SK-N-SH (cell line): Measurements from ENCODE around the gene MT1X.

Experiments
- EP300 ChIP-seq, 2 experiments: IDR thresholded peaks; 2 replicates each; pipeline versions ENCODE4 v1.4.0 to v1.6.1; 2012; ENCODE audit warnings: borderline replicate concordance in 1 of 2, low read depth in 1 of 2, low read length in 1 of 2
- FOXJ3 ChIP-seq: sonication (generic); formaldehyde crosslinking; IDR thresholded peaks from 2 replicates; pipeline ENCODE4 v1.5.1; 2020; ENCODE audit warnings: mild to moderate bottlenecking, missing genetic modification reagents
- MXI1 ChIP-seq: IDR thresholded peaks from 2 replicates; pipeline ENCODE4 v1.6.1; 2012; ENCODE audit warnings: mild to moderate bottlenecking, low read depth, low read length, improper control_type of control experiment
- POLR2AphosphoS5 ChIP-seq: IDR thresholded peaks from 2 replicates; pipeline ENCODE4 v1.6.1; 2012; ENCODE audit warnings: low read depth, low read length
- RCOR1 ChIP-seq: fragments of 150-350 bp; IDR thresholded peaks from 2 replicates; pipeline ENCODE4 v1.6.1; 2017; ENCODE audit warnings: antibody characterized with exemption, low read length
- RXRA ChIP-seq: IDR thresholded peaks from 2 replicates; pipeline ENCODE4 v1.4.0; 2012; ENCODE audit warnings: low read depth, mild to moderate bottlenecking, borderline replicate concordance
- SMC3 ChIP-seq: IDR thresholded peaks from 2 replicates; pipeline ENCODE4 v1.6.1; 2012; ENCODE audit warnings: low read depth, low read length, improper control_type of control experiment
- TAF1 ChIP-seq: IDR thresholded peaks from 2 replicates; pipeline ENCODE4 v1.6.1; 2012; ENCODE audit warnings: low read depth, mild to moderate bottlenecking, low read length, moderate library complexity, borderline replicate concordance
- TCF12 ChIP-seq: IDR thresholded peaks from 2 replicates; pipeline ENCODE4 v1.4.0; 2012
- TF ChIP-seq, protein P1 (sequence below): fragments of 200-600 bp; sonication (generic); IDR thresholded peaks from 2 replicates; pipeline ENCODE4 v1.6.1; 2017; ENCODE audit warnings: antibody characterized with exemption, mild to moderate bottlenecking, moderate library complexity
- TF ChIP-seq, protein P2 (sequence below): IDR thresholded peaks from 2 replicates; pipeline ENCODE4 v1.4.0; 2012; ENCODE audit warnings: low read depth
- TF ChIP-seq, protein P3 (sequence below): IDR thresholded peaks from 2 replicates; pipeline ENCODE4 v1.6.1; 2012; ENCODE audit warnings: mild to moderate bottlenecking, low read depth, low read length, moderate library complexity
- TF ChIP-seq, protein P4 (sequence below): fragments of 150-350 bp; IDR thresholded peaks from 2 replicates; pipeline ENCODE4 v1.6.1; 2017; ENCODE audit warnings: antibody characterized with exemption, low read length, low read depth, borderline replicate concordance
- TF ChIP-seq, protein P5 (sequence below): IDR thresholded peaks from 2 replicates; pipeline ENCODE4 v1.4.0; 2012; ENCODE audit warnings: low read depth, borderline replicate concordance

DNA sequence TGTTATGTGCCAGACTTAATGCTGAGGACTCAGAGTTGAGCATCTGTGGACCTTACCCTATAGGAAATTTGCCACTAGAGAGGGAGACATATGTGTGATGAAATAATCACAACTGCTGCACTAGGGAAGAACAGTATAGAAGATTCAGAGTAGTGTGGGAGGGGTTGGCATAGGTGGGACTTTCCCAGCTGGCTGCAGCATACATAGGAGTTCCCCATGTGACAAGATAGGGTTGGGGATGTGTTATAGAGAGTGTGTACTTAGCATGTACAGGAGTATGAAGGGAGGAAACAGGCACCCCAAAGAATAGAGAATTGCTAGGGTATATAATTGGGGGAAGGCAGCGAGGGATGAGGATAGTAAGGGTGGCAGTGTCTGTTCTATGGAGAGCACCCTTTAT lies 50.6 kb downstream of the MT1X start:
- TF ChIP-seq, protein P1, sequence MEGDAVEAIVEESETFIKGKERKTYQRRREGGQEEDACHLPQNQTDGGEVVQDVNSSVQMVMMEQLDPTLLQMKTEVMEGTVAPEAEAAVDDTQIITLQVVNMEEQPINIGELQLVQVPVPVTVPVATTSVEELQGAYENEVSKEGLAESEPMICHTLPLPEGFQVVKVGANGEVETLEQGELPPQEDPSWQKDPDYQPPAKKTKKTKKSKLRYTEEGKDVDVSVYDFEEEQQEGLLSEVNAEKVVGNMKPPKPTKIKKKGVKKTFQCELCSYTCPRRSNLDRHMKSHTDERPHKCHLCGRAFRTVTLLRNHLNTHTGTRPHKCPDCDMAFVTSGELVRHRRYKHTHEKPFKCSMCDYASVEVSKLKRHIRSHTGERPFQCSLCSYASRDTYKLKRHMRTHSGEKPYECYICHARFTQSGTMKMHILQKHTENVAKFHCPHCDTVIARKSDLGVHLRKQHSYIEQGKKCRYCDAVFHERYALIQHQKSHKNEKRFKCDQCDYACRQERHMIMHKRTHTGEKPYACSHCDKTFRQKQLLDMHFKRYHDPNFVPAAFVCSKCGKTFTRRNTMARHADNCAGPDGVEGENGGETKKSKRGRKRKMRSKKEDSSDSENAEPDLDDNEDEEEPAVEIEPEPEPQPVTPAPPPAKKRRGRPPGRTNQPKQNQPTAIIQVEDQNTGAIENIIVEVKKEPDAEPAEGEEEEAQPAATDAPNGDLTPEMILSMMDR: no peak
- TF ChIP-seq, protein P2, sequence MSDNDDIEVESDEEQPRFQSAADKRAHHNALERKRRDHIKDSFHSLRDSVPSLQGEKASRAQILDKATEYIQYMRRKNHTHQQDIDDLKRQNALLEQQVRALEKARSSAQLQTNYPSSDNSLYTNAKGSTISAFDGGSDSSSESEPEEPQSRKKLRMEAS: no peak
- TF ChIP-seq MXI1 (no peak), POLR2AphosphoS5 (no peak), RCOR1 (no peak), EP300 (IDR thresholded peaks at IDR 0.05; ENCODE audit: borderline replicate concordance in 1 of 2, low read depth in 1 of 2, low read length in 1 of 2) (no peak), TAF1 (no peak), FOXJ3 (CRISPR knock-in tag) (no peak), RXRA (no peak), TCF12 (no peak), SMC3 (no peak)
- TF ChIP-seq, protein P3, sequence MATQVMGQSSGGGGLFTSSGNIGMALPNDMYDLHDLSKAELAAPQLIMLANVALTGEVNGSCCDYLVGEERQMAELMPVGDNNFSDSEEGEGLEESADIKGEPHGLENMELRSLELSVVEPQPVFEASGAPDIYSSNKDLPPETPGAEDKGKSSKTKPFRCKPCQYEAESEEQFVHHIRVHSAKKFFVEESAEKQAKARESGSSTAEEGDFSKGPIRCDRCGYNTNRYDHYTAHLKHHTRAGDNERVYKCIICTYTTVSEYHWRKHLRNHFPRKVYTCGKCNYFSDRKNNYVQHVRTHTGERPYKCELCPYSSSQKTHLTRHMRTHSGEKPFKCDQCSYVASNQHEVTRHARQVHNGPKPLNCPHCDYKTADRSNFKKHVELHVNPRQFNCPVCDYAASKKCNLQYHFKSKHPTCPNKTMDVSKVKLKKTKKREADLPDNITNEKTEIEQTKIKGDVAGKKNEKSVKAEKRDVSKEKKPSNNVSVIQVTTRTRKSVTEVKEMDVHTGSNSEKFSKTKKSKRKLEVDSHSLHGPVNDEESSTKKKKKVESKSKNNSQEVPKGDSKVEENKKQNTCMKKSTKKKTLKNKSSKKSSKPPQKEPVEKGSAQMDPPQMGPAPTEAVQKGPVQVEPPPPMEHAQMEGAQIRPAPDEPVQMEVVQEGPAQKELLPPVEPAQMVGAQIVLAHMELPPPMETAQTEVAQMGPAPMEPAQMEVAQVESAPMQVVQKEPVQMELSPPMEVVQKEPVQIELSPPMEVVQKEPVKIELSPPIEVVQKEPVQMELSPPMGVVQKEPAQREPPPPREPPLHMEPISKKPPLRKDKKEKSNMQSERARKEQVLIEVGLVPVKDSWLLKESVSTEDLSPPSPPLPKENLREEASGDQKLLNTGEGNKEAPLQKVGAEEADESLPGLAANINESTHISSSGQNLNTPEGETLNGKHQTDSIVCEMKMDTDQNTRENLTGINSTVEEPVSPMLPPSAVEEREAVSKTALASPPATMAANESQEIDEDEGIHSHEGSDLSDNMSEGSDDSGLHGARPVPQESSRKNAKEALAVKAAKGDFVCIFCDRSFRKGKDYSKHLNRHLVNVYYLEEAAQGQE: no peak
- TF ChIP-seq, protein P4, sequence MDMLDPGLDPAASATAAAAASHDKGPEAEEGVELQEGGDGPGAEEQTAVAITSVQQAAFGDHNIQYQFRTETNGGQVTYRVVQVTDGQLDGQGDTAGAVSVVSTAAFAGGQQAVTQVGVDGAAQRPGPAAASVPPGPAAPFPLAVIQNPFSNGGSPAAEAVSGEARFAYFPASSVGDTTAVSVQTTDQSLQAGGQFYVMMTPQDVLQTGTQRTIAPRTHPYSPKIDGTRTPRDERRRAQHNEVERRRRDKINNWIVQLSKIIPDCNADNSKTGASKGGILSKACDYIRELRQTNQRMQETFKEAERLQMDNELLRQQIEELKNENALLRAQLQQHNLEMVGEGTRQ: no peak
- TF ChIP-seq, protein P5, sequence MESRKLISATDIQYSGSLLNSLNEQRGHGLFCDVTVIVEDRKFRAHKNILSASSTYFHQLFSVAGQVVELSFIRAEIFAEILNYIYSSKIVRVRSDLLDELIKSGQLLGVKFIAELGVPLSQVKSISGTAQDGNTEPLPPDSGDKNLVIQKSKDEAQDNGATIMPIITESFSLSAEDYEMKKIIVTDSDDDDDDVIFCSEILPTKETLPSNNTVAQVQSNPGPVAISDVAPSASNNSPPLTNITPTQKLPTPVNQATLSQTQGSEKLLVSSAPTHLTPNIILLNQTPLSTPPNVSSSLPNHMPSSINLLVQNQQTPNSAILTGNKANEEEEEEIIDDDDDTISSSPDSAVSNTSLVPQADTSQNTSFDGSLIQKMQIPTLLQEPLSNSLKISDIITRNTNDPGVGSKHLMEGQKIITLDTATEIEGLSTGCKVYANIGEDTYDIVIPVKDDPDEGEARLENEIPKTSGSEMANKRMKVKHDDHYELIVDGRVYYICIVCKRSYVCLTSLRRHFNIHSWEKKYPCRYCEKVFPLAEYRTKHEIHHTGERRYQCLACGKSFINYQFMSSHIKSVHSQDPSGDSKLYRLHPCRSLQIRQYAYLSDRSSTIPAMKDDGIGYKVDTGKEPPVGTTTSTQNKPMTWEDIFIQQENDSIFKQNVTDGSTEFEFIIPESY: no peak
